ENCODE results near the gene NACC2.

The NACC2 gene

GRCh38 chr9:136011376-136011702 lies 83.8 kb downstream of the NACC2 start:
- TF ChIP-seq ZFX (IDR thresholded peaks at IDR 0.05; ENCODE audit: borderline replicate concordance): no peak
- no peak for TF ChIP-seq CTCF (IDR thresholded peaks at IDR 0.05)
- no peak overlapping the region for H3K27ac ChIP-seq

DNA sequence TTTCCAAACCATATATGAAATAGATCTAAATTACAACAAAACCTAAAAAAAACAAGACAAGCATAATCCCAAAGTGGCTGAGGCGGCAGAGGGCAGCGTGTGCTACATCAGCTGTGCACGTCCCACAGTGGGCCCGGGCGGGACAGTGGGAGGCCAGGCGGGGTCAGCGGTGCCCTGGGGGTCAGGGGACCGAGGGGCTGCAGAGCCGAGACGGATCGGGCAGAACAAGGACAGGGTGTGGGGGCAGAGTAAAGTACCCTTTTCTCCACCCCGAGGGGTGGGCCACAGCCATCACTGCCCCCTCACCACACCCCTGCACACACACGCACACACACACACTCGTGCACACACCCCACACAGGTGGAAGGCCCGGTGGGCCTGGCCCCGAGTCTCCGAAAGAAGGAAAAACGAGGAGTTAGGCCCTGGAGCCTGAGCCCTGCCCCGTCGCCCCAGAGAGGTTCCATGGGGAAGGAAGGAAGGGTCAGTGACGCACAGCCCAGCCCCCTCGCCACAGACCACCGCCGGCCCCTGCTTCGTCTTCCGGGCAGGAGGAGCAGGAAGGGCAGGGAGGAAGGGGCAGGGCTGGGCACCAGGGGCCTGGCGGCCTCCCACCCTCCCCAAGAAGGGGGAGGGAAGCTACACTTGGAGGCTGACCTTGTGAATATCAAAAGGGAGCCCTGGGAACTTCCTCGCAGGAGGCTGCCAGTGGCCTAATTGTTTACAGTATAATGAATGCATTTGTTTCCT lies 84.3 kb downstream of the NACC2 start:
- H3K27ac ChIP-seq: no peak overlapping the region
- TF ChIP-seq CTCF (IDR thresholded peaks at IDR 0.05): no peak
- TF ChIP-seq ZFX (IDR thresholded peaks at IDR 0.05; ENCODE audit: borderline replicate concordance): no peak

DNA sequence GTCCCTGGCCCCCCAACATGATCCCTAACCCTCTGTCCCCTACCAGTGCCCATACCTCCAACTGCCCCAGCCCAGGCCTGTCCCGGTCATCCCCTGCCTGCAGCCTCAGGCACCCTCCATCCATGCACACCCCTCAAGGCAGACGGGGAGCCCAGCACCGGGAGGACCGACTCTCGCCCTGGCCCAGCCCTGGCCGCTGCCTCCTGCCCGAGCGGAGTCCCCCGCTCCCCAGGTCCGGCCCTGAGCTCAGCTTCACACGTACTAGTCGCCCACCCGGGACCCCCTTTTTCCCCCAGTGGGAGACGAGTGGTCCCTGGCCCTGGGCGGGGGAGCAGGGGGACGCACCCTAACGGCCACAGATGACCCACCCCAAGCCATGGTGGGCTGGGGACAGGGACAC lies 84.9 kb downstream of the NACC2 start:
- TF ChIP-seq CTCF (IDR thresholded peaks at IDR 0.05) (no peak), ZFX (IDR thresholded peaks at IDR 0.05; ENCODE audit: borderline replicate concordance) (no peak)
- no peak overlapping the region for H3K27ac ChIP-seq

DNA sequence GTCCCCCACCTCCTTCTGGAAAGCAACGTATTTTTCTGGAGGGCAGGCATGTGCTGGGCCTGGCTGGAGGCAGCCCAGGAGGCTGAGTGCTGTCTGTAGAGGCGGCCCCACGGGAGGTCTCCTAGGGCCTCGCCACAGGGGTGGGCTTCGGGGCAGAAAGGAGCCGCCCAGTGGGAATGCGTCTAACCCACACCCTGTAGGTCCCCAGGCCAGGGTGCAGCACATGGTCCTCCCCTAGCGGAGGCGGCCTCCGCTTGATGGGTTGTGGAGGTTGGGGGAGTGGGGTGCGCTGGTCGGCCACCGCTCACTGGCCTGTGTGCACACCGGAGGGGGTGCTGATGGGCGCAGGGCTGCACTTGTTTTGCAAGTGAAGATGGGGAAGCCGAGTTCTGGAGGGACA lies 85.6 kb downstream of the NACC2 start:
- TF ChIP-seq CTCF (IDR thresholded peaks at IDR 0.05) (no peak), ZFX (IDR thresholded peaks at IDR 0.05; ENCODE audit: borderline replicate concordance) (no peak)
- no peak overlapping the region for H3K27ac ChIP-seq

DNA sequence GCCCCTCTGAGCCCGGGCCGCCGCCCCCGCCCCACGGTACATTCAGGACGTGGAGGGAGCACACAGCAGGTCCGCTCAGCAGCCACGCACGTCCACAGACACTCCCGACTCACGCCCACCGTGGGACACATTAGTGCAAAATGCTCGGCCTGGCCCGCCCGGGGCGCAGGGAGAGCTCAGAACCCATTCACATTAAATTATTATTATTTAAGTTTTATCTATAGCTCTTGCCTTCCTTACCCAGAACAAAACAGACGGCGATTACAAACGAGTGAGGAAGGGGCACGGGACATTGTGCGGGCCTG lies 86.4 kb downstream of the NACC2 start:
- no peak overlapping the region for H3K27ac ChIP-seq
- TF ChIP-seq CTCF (IDR thresholded peaks at IDR 0.05): no peak
- TF ChIP-seq ZFX (IDR thresholded peaks at IDR 0.05; ENCODE audit: borderline replicate concordance): no peak

DNA sequence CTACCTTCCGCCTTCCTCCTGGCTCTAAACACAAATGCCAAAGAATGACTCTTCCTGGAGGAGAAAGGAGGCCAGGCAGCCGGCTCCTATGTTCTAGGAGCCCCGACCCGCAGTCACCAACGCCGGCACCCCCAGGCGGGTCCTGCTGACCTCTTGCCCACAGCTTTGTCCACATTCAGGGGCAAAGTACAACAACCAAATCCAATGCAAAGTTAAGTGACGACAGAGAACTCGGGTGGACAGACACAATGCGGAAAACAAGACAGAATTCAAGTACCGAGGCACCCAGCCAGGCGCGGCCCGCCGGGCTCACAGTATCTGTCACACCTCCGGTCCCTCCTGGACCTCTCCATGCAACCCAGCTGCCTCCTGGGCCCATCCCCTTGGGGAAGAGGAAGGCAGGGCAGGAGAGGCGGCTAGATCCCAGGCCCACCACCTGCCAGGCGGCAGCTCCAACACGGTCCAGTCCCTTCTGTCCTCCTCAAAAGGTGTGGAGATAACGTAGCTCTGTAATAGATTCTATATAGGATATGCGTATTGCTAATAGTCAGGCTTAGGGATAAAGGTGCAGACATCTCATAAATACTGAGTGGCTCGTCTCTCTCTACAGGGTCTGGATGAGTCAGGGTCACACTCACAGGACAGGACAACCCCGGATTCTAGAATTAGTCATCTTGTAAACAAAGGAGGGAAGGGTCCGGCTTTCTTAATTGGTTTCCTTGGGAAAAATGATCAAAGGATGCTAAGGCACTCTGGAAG lies 87.0 kb downstream of the NACC2 start:
- TF ChIP-seq CTCF (IDR thresholded peaks at IDR 0.05) (no peak), ZFX (IDR thresholded peaks at IDR 0.05; ENCODE audit: borderline replicate concordance) (no peak)
- no peak overlapping the region for H3K27ac ChIP-seq

DNA sequence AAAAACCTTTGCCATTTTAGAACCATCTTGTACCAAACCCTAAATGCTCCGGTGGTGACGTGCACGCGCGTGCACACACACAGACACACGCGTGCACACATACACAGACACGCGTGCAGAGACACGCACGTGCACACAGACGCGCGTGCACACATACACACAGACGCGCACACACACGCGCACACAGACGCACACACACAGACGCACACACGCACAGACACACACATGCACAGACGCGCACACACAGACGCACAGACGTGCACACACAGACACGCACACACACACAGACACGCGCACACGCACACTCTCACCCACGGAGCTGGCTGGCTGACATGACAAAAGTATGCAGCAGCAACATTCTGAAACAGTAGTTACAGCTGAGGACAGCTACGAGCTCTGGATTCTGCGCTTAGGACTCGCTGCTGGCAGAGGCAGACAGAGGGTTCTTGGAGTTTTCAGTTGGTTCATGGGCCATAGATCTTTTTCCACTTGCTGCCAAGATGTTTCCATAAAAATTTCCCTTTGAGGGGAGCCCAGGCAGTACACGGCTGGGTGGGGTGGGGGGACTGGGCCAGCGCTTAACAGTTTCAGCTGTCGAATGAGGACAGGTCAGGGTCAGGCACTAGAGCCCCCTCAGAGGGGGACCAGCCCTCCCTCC lies 87.7 kb downstream of the NACC2 start:
- no peak overlapping the region for H3K27ac ChIP-seq
- no peak for TF ChIP-seq ZFX (IDR thresholded peaks at IDR 0.05; ENCODE audit: borderline replicate concordance)
- no peak for TF ChIP-seq CTCF (IDR thresholded peaks at IDR 0.05)

Data from 22Rv1 (cell line).